ENCODE data around the gene KCNQ1. TPM values are rescaled to one million over a fixed set of nuclear protein-coding genes. Genes with fewer than 3 reads are reported as not detected.

Gene KCNQ1
- not detected for polyA plus RNA-seq (2013, experiment 1 of 2; ENCODE audit: insufficient read length)
- 0.06 TPM for polyA plus RNA-seq (2013, experiment 2 of 2; ENCODE audit: insufficient read length)

- no peak for DNase-seq
Measured at GRCh38 chr11:2444821-2445745, at the start of gene KCNQ1. TSS of gene KCNQ1 (plus strand) at chr11:2445008. CDS start at chr11:2445099, 91 bp downstream.

GRCh38 chr11:2395211-2395730 lies 49.5 kb upstream of the KCNQ1 start:
- DNase-seq: no peak

GRCh38 chr11:2395856-2396255 lies 49.0 kb upstream of the KCNQ1 start:
- no peak for DNase-seq

GRCh38 chr11:2396471-2396870 lies 48.3 kb upstream of the KCNQ1 start:
- no peak for DNase-seq

- DNase-seq: no peak
Measured at GRCh38 chr11:2397005-2397404, 47.8 kb upstream of the KCNQ1 start.

GRCh38 chr11:2398664-2399355 lies 46.0 kb upstream of the KCNQ1 start:
- no peak for DNase-seq

- no peak for DNase-seq
Measured at GRCh38 chr11:2399488-2400068, 45.2 kb upstream of the KCNQ1 start.

- peak; percentile 100 for DNase-seq
Measured at GRCh38 chr11:2400069-2400761, 44.6 kb upstream of the KCNQ1 start, which contains the start of gene TSSC4. TSS of gene TSSC4 (plus strand) at chr11:2400750. CDS start at chr11:2402634, 1,884 bp downstream.

- no peak for DNase-seq
Measured at GRCh38 chr11:2400762-2401435, 43.9 kb upstream of the KCNQ1 start.

- DNase-seq: no peak
Measured at GRCh38 chr11:2401436-2401984, 43.3 kb upstream of the KCNQ1 start.

GRCh38 chr11:2402106-2402505 lies 42.7 kb upstream of the KCNQ1 start:
- no peak for DNase-seq

- DNase-seq: no peak
Measured at GRCh38 chr11:2402890-2403645, 41.7 kb upstream of the KCNQ1 start.

- DNase-seq: no peak
Measured at GRCh38 chr11:2404735-2405196, 40.0 kb upstream of the KCNQ1 start.

- no peak for DNase-seq
Measured at GRCh38 chr11:2406451-2406850, 38.4 kb upstream of the KCNQ1 start.

GRCh38 chr11:2406878-2407410 lies 37.9 kb upstream of the KCNQ1 start:
- no peak for DNase-seq

GRCh38 chr11:2408671-2409070 lies 36.1 kb upstream of the KCNQ1 start:
- no peak for DNase-seq

GRCh38 chr11:2409126-2409525 lies 35.7 kb upstream of the KCNQ1 start:
- no peak for DNase-seq

GRCh38 chr11:2409611-2410468 lies 35.0 kb upstream of the KCNQ1 start:
- no peak for DNase-seq

- DNase-seq: no peak
Measured at GRCh38 chr11:2410616-2411015, 34.2 kb upstream of the KCNQ1 start.

All from fibroblast of skin of abdomen (primary cell).